DMS 273 treated with DMSO at 0.1 percent for 48 hours (cell line): ENCODE data around the gene ENTPD6.
"Not testable (repeated sequence)": the region's sequence is repeated elsewhere in the genome, so short reads cannot be mapped to it uniquely, and the experiment has no call there.

Source experiments
- DNase-seq: peaks from one replicate; lab custom pipeline; 2025; lab: John Stamatoyannopoulos, UW

Gene ENTPD6

DNA sequence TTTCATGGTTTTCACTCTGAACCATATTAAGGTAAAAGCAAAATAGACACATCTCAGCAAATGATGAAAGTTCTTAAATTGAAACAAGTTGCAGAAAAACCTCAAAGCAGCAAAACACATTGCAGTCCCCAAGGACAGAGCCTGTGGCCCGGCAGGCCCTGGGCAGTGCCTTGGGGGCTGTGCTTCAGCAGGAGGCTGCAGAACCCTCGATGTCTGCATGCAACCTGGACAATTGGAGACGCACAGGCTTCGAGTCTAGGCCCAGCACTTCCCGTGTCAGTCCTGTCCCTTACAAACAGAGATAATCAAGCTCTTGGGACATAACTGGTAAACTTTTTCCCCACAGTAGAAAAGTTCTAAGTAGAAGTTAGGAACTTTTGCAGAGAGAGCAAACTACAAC lies 61.6 kb downstream of the ENTPD6 start:
- DNase-seq: no peak

GRCh38 chr20:25257756-25258475 lies 62.4 kb downstream of the ENTPD6 start:
- no peak for DNase-seq

GRCh38 chr20:25258476-25258805 lies 62.9 kb downstream of the ENTPD6 start:
- no peak for DNase-seq

DNA sequence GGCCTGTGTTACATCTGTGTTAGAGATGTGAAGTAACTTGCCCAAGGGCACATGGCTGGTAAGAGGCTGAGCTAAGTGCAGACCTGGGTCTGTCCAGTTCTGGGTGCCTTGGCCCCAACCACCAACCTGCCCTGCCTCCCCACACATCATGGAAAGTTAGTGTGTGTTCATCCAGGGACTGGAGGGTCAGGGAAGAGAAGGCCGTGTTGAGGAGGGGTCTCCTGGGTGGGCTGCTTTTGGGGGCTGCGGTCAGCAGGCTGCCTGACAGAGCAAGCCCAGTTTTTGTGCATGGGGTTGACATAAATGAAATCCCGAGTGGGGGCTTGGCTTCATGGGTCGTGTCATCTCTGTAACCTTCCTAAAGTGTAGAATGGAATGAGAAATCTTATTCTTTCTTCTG lies 63.3 kb downstream of the ENTPD6 start:
- no peak for DNase-seq

DNA sequence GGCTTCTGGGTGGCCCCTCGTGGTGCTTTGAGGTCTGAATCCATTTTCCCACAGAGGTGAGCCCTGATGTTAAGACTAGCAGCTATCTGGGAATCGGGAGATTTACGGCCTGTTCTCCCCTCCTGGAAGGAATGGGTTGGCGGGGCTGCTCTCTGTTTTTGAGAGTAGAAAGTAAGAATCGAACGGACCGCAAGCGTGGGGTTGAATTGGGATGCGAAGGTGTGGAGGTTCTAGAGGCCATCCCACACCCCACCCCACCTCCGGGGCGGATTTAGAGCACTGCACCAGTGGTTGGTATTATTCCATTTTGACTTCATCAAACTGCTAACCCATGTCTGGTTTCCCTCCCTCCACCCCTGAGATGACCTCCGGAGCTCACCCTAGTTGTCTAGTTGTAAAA lies 63.8 kb downstream of the ENTPD6 start:
- no peak for DNase-seq

DNA sequence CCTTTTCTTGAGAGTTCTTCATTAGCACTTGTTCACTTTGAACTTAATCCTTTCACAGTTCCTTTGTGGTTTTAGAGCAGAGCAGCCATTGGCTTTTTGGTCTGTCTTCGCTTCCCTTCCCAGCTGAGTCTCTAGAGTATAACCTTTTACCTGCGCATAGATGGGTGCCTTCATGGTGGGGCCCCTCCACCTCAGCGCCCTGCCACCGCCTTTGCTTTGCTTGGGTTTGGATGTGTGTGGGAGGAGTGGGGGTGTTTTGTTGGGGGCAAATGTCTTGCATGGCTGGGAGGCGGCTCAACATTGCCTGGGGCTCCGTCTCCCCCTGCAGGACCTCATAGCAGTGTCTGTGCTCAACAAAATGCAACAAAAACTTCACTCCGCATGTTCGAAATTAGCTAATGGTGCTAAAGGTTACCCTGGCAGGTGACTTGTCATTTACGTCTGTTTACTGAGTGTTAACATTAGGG lies 64.3 kb downstream of the ENTPD6 start:
- DNase-seq: no peak

DNA sequence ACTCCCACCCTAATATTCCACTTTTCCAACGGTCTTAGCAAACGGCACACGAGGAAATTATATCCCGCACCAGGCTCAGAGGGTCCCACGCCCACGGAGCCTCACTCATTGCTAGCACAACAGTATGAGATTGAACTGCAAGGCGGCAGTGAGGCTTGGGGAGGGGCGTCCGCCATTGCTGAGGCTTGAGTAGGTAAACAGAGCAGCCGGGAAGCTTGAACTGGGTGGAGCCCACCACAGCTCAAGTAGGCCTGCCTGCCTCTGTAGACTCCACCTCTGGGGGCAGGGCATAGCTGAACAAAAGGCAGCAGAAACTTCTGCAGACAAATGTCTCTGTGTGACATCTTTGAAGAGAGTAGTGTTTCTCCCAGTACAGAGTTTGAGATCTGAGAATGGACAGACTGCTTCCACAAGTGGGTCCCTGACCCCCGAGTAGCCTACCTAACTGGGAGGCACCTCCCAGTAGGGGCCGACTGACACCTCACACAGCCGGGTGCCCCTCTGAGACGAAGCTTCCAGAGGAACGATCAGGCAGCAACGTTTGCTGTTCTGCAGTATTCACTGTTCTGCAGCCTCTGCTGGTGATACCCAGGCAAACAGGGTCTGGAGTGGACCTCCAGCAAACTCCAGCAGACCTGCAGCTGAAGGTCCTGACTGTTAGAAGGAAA lies 65.4 kb downstream of the ENTPD6 start:
- not testable (repeated sequence) for DNase-seq

DNA sequence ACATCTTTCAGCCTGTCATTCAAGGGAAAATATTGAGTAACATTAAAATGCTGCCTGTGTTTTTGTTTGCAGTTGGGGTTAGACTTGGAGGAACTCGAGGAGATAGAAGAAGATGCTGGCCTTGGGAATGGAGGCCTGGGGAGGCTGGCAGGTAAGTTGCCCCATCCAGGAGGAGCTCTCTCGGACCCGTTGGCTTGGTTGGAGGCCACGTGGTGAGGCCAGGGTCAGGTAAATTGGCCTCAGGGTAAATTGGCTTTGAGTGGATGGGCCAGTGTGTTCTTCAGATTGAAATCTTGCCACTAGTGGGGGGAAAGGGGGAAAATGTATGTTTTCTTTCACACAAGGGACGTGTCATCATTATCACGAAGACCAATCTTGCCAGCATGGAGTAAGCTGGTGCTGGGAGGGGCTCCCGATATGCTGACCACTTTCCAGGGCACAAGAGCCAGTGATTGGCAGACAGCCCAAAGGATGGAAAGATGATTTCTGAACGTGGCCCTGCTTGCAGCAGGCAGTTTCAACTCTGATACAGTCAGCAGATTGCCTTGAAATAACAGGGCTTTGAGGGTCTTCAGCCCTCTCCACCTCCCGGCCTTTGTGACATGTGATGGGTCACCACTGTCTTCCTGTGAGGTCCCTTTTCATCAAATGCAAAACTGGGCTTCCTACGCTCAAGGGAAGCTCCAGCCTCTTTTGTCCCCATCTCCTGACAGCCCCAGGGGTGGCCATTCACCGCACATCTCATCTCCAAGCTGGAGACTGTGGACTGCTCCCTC lies 73.7 kb downstream of the ENTPD6 start:
- DNase-seq: no peak

DNA sequence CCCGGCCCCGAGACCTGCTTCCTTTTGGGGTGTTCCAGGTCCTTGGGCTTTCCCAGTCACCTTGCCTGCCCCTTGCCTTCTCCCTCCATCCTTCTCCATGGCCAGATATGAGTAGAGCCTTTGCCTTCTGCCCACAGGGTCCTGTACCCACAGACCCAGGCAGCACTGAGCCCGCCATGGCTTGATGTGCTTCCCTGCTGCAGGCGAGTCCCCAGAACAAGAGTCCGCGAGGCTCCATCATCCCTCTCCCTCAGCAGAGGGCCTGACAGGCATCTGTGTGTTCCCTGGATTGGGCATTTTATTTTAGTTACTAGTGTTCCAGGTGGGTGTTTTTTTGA lies 74.3 kb downstream of the ENTPD6 start:
- no peak for DNase-seq

DNA sequence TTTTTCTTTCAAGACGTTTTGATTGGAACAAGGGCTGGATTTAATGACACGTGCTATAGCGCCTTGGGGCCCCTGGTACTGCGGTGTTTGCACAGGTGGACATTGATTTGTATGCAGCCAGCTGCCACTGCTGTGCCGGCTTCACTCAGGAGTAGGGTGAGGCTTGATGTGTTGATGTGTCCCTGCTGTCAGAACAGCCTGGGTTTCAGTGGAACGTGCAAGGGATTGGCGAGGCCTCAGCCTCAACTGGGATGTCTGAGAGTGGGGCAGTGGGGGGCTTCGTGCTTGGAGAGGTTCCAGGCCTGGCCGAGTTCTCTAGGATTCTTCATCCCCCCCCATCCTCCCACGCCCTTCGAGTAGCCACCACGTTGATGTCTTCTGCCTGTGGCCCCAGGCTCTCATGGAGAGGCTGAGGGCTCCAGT lies 75.3 kb downstream of the ENTPD6 start:
- DNase-seq: peak; percentile 16

GRCh38 chr20:25271486-25272222 lies 76.1 kb downstream of the ENTPD6 start:
- no peak for DNase-seq

- no peak for DNase-seq
Observed at GRCh38 chr20:25272223-25273000, 76.9 kb downstream of the ENTPD6 start.

DNA sequence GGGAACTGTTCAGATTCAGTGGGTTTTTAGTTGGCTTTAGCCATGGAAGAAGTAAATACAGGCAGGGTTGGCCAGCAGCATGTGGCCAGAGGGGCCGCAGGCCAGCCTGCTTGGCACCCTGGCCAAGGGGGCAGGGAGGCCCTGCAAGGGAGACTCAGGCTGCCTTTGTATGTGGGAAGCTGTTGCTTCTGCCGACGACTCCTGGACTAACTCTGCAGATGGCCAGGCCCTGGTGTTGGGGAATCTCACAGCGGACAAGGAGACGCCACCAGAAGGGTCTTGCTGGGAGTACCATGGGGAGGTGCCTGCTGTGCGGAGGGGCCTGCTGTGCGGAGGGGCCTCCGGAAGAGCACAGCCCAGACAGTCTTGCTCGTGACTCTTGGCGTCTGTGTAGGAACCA lies 77.5 kb downstream of the ENTPD6 start:
- DNase-seq: no peak

GRCh38 chr20:25273541-25274358 lies 78.2 kb downstream of the ENTPD6 start:
- peak; percentile 51 for DNase-seq

GRCh38 chr20:25274481-25274880 lies 79.0 kb downstream of the ENTPD6 start:
- no peak for DNase-seq

DNA sequence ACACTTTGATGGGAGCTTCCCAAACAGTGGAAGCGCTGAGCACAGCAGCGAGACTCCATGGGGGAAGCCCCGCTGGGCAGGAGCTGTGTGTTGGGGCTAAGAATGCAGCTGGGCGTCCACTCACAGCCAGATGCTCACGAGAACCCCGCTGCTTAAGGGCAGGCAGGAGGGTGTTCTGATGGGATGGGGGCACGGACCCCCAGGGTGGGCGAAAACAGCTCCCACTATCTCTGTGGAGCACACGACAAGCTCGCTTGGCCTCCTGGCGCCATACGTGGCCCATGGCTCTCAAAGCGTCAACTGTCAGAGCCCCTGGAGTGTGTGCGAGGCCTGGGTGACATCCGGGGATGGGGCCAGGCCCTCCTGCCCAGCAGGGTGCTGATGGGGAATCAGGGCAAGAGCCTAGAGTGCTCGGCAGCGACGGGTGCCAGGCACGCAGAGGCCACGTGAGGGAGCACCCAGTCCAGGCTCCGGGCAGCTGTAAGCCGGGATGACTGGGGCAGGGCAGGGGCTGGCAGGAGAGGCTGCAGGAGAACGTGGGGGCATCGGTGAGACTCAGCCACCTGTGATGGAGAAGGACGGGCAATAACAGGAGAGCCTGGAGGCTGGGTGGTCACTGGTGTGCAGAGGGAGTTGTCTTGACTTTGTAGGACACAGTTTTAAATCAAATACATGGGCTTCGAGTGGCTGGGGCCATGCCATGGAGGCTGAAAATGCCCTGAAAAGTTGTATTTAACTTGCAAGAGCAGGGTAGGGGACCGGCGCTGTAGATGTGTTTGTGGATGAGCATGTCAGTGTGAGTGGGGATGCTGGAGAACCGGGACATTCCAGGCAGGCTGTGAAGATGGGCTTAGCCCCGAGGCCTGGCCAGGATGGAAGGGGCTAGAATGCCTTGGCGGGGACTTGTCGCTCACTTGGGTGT lies 79.6 kb downstream of the ENTPD6 start:
- DNase-seq: no peak

GRCh38 chr20:25275813-25276532 lies 80.5 kb downstream of the ENTPD6 start:
- DNase-seq: no peak
